Right lobe of liver (tissue), 4 donors: Measurements from ENCODE around the gene ZNF346.

Experiments
- POLR2A ChIP-seq: fragments of 450-650 bp; IDR thresholded peaks from one replicate; pipeline ENCODE4 v1.6.1; 2017; ENCODE audit warnings: antibody characterized with exemption, mild to moderate bottlenecking
- TF ChIP-seq, protein P1 (sequence below), 4 donors: fragments of 200-600 bp in 3 of 4; fragments of 450-650 bp in 1 of 4; IDR thresholded peaks; one replicate each; pipeline versions ENCODE4 v1.5.1 to v1.8.0; 2016 to 2022; ENCODE audit warnings: antibody characterized with exemption in 4 of 4, mild to moderate bottlenecking in 2 of 4
- donor health status: DM: no; HTN: no; CAD: no.
- donor health status: DM: no; HTN: no; CAD: no.
- donor health status: DM: no; HTN: yes; CAD: no.

DNA sequence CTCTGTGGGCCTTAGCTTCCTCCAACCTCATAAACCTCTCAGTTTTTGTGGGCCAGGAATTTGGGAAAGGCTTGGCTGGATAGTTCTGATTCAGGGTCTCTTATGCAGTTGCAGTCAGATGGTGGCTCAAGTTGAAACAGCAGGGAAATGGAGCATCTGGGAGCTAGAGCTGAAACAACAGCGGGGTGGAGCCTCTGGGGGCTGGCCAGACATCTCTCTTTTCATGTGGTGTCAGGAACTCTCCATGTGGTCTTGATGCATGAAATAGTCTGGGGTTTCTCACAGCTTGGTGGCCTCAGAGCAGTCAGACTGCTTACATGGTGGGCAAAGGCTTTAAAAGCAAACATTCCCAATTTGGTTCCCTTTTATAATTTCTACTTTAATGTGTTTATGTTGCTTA is 13.5 kb downstream of the ZNF346 start:
- TF ChIP-seq, protein P1, sequence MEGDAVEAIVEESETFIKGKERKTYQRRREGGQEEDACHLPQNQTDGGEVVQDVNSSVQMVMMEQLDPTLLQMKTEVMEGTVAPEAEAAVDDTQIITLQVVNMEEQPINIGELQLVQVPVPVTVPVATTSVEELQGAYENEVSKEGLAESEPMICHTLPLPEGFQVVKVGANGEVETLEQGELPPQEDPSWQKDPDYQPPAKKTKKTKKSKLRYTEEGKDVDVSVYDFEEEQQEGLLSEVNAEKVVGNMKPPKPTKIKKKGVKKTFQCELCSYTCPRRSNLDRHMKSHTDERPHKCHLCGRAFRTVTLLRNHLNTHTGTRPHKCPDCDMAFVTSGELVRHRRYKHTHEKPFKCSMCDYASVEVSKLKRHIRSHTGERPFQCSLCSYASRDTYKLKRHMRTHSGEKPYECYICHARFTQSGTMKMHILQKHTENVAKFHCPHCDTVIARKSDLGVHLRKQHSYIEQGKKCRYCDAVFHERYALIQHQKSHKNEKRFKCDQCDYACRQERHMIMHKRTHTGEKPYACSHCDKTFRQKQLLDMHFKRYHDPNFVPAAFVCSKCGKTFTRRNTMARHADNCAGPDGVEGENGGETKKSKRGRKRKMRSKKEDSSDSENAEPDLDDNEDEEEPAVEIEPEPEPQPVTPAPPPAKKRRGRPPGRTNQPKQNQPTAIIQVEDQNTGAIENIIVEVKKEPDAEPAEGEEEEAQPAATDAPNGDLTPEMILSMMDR (IDR thresholded peaks at IDR 0.05), result no peak
- TF ChIP-seq POLR2A, result no peak
